Prostate gland (tissue), 2 donors: ENCODE measurements around the gene NDUFS2.

ENCODE experiments used
- POLR2A ChIP-seq: fragments of 450-650 bp; IDR thresholded peaks from one replicate; pipeline ENCODE4 v1.6.1; 2016; ENCODE audit warnings: antibody characterized with exemption, mild to moderate bottlenecking
- POLR2AphosphoS5 ChIP-seq: sonication (generic); formaldehyde crosslinking; IDR thresholded peaks from one replicate; pipeline ENCODE4 v1.6.1; 2017; ENCODE audit warnings: antibody characterized with exemption
- TF ChIP-seq, protein P1 (sequence below), 4 experiments: fragments of 200-600 bp in 2 of 4; fragments of 450-650 bp in 2 of 4; sonication (generic) in 2 of 4; IDR thresholded peaks; 1 replicate in 3 of 4; 2 replicates in 1 of 4; pipeline ENCODE4 v1.5.1; 2016 to 2019; ENCODE audit warnings: antibody characterized with exemption in 4 of 4, mild to moderate bottlenecking in 2 of 4, moderate library complexity in 2 of 4

DNA sequence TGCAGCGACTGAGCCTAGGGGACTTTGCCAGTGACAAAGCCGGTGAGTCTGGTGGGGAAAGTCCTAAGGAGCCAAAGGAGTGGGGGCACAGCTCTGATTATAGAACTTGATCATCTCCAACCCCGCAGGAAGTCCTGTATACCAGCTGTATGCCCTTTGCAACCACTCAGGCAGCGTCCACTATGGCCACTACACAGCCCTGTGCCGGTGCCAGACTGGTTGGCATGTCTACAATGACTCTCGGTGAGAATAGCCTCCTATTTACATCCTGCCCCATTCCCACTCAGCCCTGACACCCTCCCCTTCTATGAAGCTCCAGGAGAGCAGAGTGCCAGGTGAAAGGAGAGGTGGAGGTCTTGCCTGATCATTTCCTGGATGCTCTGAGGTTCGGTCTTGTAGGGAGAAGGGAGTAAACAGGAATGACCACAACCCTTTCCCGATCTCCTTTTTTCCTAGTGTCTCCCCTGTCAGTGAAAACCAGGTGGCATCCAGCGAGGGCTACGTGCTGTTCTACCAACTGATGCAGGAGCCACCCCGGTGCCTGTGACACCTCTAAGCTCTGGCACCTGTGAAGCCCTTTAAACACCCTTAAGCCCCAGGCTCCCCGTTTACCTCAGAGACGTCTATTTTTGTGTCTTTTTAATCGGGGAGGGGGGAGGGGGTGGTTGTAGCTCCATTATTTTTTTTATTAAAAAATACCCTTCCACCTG lies 37.1 kb upstream of the NDUFS2 start:
- TF ChIP-seq, protein P1, sequence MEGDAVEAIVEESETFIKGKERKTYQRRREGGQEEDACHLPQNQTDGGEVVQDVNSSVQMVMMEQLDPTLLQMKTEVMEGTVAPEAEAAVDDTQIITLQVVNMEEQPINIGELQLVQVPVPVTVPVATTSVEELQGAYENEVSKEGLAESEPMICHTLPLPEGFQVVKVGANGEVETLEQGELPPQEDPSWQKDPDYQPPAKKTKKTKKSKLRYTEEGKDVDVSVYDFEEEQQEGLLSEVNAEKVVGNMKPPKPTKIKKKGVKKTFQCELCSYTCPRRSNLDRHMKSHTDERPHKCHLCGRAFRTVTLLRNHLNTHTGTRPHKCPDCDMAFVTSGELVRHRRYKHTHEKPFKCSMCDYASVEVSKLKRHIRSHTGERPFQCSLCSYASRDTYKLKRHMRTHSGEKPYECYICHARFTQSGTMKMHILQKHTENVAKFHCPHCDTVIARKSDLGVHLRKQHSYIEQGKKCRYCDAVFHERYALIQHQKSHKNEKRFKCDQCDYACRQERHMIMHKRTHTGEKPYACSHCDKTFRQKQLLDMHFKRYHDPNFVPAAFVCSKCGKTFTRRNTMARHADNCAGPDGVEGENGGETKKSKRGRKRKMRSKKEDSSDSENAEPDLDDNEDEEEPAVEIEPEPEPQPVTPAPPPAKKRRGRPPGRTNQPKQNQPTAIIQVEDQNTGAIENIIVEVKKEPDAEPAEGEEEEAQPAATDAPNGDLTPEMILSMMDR (IDR thresholded peaks at IDR 0.05), result no peak
- TF ChIP-seq POLR2A (no peak), POLR2AphosphoS5 (no peak)
